HL-60/S4 (cell line): ENCODE measurements around the gene KCNH3.
"Not testable (repeated sequence)": the region's sequence is repeated elsewhere in the genome, so short reads cannot be mapped to it uniquely, and the experiment has no call there.

Source experiments
- in situ Hi-C: fragments of 300-500 bp; cut with MboI; formaldehyde crosslinking; loops from 2 replicates; pipeline ENCODE4 v1.14.3; 2022; ENCODE audit warnings: low sequenced_read_pairs

KCNH3 gene

GRCh38 chr12:49583366-49584094, 44.7 kb downstream of the KCNH3 start:
- in situ Hi-C loops = no loop called here

GRCh38 chr12:49584591-49584990, 45.8 kb downstream of the KCNH3 start:
- in situ Hi-C loops = no loop called here

GRCh38 chr12:49585477-49586459, 46.9 kb downstream of the KCNH3 start:
- in situ Hi-C loops = no loop called here

GRCh38 chr12:49587174-49587908, 48.5 kb downstream of the KCNH3 start:
- in situ Hi-C loops = no loop called here

GRCh38 chr12:49588281-49588680, 49.5 kb downstream of the KCNH3 start:
- in situ Hi-C loops = no loop called here

- in situ Hi-C loops = no loop called here
Observed at GRCh38 chr12:49588721-49589516, 50.1 kb downstream of the KCNH3 start.

GRCh38 chr12:49598527-49598926, 59.7 kb downstream of the KCNH3 start:
- in situ Hi-C loops = no loop called here

GRCh38 chr12:49599961-49600360, 61.1 kb downstream of the KCNH3 start:
- in situ Hi-C loops = no loop called here

GRCh38 chr12:49603721-49604120, 64.9 kb downstream of the KCNH3 start:
- in situ Hi-C loops = no loop called here

- in situ Hi-C loops = no loop called here
Observed at GRCh38 chr12:49604856-49605255, 66.0 kb downstream of the KCNH3 start.

GRCh38 chr12:49605539-49605938, 66.7 kb downstream of the KCNH3 start, which contains the start of gene FAM186B:
Gene FAM186B, minus strand, starts transcription at chr12:49605639. Its CDS starts 162 bp downstream, at chr12:49605477.
- in situ Hi-C loops = not testable (repeated sequence)
